Epithelial cell of prostate (primary cell): ENCODE data around the gene ATP5MK.
A peak's percentile ranks its signal among the peaks of the same experiment; 100 is the strongest.
"Not testable (repeated sequence)": the region's sequence is repeated elsewhere in the genome, so short reads cannot be mapped to it uniquely, and the experiment has no call there.

Experiments
- DNase-seq: peaks from one replicate; pipeline ENCODE4 v3.0.0-alpha.2; 2011; ENCODE audit warnings: low read depth, low spot score
- H3K27ac ChIP-seq: fragments of 450-650 bp; 2 replicates; pipeline ENCODE4 v1.5.1; 2017; ENCODE audit warnings: mild to moderate bottlenecking

Gene ATP5MK

DNA sequence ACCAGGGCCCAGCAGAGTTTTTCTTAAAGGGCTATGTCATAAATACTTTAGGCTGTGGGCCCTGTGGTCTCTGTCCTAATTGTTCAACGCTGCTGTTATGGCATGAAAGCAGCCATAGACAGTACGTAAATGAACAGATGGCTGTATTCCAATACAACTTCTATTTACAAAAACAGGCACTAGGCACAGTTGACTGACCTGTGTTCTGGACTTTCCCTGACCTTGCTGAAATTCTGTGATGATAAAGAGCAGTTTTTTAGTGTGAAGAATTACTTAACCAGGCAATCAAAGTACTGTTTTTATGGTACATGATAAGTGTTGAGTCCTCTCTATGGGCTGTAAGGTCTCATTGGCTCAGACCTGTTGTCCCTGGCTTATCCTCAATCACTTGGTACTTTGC lies 17.3 kb upstream of the ATP5MK start:
- DNase-seq: no peak
- H3K27ac ChIP-seq: no peak overlapping the region

DNA sequence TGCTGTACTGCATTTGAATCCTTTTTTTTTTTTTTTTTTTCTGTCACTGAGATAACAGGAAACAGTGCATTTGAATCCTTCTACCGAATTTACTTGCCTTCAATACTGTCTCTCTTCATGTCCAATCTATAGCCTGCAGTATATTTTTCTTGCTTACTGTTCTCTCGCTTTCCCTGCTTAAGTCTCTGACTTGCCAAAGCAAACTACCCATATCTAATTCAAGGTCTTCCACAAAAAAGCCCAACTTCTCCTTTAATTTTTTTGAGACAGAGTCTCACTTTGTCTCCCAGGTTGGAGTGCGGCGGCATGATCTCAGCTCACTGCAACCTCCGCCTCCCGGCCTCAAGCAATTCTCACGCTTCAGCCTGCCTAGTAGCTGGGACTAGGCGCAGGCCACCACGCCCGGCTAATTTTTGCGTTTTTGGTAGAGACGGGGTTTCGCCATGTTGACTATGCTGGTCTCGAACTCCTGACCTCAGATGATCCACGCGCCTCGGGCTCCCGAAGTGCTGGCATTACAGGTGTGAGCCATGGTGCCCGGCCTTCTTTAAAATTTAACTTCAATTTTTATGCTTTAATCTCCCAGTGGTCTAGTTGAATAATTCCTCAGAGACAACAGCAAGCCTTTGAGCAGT lies 1.0 kb upstream of the ATP5MK start:
- H3K27ac ChIP-seq: peak overlapping the region; percentile 63
- DNase-seq: no peak

DNA sequence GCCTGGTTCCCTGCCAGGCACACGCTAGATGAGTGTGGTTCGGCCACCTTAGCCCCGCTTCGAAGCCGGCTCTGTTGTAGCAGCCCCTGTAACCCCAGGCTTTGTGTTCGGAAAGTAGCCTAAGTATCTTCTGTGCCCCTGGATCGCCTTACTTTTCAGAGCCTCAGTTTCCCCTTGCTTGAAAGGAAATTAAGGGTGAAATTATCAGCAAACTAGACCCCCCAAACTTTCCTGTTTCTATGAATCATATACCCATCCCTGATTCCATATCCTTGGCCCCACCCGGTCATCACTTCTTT lies 463 bp upstream of the ATP5MK start:
- no peak for DNase-seq

GRCh38 chr10:103395754-103396066 lies 565 bp downstream of the ATP5MK start:
- DNase-seq: no peak

More for the DNA sequence above, 463 bp upstream of the ATP5MK start:
- H3K27ac ChIP-seq: peak overlapping the region; percentile 63

DNA sequence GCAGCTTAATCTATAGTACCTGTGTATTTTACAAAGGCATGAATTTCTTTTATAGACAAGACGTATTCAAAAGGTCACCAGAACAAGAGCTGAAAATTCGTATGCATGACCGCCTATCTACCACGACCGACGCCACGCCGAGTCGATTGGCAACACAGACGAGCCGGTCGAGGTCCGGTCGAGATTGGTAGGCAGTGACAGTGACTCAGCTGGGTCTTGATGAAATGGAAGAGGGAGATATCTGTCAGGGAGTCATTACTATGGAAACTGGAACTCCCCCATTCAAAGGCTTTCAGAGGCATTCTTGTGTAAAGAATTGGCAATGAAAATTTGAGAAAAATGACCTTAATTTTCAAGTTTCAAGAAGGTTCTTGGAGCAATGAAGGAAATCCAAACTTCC lies 2.1 kb downstream of the ATP5MK start:
- DNase-seq: no peak
- no peak overlapping the region for H3K27ac ChIP-seq

More at GRCh38 chr10:103395754-103396066, 565 bp downstream of the ATP5MK start:
- peak overlapping the region; percentile 63 for H3K27ac ChIP-seq

DNA sequence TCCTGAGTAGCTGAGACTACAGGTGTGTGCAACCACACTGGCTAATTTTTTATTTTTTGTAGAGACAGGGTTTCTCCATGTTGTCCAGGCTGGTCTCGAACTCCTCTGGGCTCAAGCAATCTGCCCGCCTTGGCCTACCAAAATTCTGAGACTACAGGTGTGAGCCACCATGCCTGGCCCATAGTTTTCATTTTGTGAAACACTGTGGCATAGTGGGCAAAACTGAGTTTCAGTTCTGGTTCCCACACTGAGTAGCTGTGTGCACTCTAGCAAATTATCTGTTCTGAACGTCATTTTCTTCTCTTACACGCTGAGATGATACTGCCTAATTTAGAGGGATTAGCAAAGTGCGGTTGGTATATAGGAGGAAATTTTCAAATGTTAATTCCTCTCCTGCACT lies 13.5 kb downstream of the ATP5MK start:
- no peak for DNase-seq
- H3K27ac ChIP-seq: no peak overlapping the region

- no peak overlapping the region for H3K27ac ChIP-seq
- no peak for DNase-seq
Observed at GRCh38 chr10:103374263-103374662, 22.0 kb downstream of the ATP5MK start.

DNA sequence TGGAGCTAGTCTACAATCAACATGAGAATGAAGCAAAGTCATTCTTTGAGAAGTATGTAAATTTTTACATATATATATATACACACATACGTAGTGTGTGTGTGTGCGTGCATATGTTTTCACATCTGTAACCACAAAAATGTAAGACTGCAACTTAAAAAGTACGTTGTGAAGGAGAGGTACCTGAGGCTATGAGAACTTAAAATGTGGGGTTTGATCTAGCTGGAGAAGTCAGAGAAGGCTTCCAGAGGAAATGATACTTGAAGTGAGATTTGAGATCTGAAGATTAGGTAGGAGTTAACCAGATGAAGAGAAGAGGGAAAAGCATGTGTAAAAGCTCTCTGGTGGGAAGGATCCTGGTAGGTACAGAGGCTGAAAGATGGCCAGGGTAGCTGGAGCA lies 22.7 kb downstream of the ATP5MK start:
- H3K27ac ChIP-seq: no peak overlapping the region
- DNase-seq: no peak

DNA sequence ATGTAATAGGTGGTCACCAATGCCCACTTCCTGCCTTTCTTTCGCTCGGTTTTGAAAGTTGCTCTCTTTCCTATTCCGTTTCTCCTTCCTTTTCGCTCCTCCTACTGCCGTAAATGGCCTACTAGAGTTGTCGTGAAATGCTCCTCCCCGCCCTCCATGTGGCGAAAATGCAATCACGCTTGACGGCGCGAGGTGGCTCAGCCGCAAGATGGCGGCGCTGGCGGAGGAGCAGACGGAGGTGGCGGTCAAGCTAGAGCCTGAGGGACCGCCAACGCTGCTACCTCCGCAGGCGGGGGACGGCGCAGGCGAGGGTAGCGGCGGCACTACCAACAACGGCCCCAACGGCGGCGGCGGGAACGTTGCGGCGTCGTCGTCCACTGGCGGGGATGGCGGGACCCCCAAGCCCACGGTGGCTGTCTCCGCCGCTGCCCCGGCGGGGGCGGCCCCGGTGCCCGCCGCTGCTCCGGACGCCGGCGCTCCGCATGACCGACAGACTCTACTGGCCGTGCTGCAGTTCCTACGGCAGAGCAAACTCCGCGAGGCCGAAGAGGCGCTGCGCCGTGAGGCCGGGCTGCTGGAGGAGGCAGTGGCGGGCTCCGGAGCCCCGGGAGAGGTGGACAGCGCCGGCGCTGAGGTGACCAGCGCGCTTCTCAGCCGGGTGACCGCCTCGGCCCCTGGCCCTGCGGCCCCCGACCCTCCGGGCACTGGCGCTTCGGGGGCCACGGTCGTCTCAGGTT lies 28.3 kb downstream of the ATP5MK start, which contains the start of gene TAF5:
TAF5 (plus strand) TSS at position 195 of the 737 bp plus-strand sequence; CDS start at position 209, 14 bp downstream.
- DNase-seq: peak; percentile 83
- peak within 1 kb of the TSS; percentile 58 for H3K27ac ChIP-seq

DNA sequence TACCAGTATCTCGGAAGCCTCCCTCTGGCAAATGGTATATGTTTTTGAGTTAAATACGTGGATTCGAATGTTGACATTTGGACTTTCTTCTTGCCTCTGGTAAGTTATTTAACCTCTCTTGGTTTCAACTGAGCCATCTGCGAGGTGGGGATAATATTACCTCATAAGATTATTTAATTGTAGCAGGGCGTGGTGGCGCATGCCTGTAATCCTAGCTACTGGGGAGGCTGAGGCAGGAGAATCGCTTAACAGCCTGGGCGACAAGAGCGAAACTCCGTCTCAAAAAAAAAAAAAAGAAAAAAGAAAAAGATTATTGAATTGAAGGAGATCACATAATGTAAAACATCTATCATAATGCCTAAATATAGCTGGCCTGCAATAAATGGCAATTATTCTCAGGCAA lies 28.9 kb downstream of the ATP5MK start:
- DNase-seq: no peak
- H3K27ac ChIP-seq: peak overlapping the region; percentile 58

- DNase-seq: peak; percentile 56
- not testable (repeated sequence) for H3K27ac ChIP-seq
Observed at GRCh38 chr10:103360791-103361190, 35.5 kb downstream of the ATP5MK start.

DNA sequence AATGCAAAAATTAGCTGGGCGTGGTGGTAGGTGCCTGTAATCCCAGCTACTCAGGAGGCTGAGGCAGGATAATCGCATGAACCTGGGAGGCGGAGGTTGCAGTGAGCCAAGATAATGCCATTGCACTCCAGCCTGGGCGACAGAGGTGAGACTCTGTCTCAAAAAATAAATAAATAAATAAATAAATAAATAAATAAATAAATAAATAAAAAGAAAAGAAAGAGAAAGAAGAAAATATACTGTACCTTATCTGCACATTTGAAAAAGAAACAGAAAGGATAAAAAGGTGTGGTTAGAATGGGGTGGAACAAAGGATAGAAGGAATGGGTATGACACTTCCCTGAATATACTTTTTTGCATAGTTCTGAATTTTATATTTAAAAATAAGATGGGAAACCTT lies 36.8 kb downstream of the ATP5MK start:
- not testable (repeated sequence) for DNase-seq, H3K27ac ChIP-seq

DNA sequence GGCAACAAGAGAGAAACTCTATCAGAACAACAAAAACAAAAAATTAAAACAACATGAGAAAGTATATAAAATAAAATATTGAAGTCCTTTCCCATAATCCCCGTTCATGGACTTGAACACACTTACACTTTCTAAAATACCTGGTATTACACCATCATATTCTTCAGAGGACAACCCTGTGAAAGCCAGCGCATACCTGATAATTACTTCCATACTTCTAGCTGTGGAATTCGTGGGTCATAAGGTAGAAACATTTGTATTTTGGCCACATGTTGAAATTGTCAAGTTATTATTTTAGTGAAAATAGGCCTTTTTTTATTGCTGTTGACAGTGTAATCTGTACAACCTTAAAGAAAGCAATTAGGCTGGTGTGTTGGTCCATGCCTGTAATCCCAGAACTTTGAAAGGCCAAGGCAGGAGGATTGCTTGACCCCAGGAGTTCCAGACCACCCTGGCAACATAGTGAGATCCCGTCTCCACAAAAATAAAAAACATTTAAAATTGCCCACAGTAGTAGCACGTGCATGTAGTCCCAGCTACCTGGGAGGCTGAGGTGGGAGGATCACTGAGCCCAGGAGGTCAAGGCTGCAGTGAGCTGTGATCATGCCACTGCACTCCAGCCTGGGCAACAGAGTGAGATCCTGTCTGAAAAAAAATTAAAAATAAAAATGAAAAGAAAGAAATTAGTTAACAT lies 40.2 kb downstream of the ATP5MK start:
- peak overlapping the region; percentile 14 for H3K27ac ChIP-seq
- no peak for DNase-seq

DNA sequence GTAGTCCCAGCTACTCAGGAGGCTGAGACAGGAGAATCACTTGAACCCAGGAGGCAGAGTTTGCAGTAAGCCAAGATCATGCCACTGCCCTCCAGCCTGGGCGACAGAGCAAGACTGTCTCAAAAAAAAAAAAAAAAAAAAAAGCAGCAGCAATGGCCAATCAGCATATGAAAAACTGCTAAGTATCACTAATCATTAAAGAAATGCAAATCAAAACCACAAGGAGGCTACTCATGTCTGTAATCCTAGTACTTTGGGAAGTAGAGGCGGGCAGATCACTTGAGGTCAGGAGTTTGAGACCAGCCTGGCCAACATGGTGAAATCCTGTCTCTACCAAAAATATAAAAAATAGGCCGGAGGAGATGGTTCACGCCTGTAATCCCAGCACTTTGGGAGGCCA lies 41.7 kb downstream of the ATP5MK start:
- H3K27ac ChIP-seq: not testable (repeated sequence)

GRCh38 chr10:103353281-103353680 lies 43.0 kb downstream of the ATP5MK start:
- H3K27ac ChIP-seq: no peak overlapping the region
- DNase-seq: no peak

More for the DNA sequence above, 41.7 kb downstream of the ATP5MK start:
- not testable (repeated sequence) for DNase-seq

- H3K27ac ChIP-seq: peak within 1 kb of the TSS; percentile 43
- DNase-seq: no peak
Observed at GRCh38 chr10:103350517-103351260, 45.6 kb downstream of the ATP5MK start, which contains the start of gene PCGF6. PCGF6 (minus strand) TSS chr10:103351140; CDS start chr10:103351066, 74 bp downstream.

- DNase-seq: no peak
- peak overlapping the region; percentile 43 for H3K27ac ChIP-seq
Observed at GRCh38 chr10:103350175-103350516, 46.1 kb downstream of the ATP5MK start.
